Thyroid gland (tissue), 4 donors: Measurements from ENCODE around the gene DCDC1. TPM values are rescaled to one million over a fixed set of nuclear protein-coding genes. Genes with fewer than 3 reads are reported as not detected.

Source experiments
- DNase-seq, 2 donors: peaks; one replicate each; pipeline ENCODE4 v3.0.0-alpha.2; 2019
- H3K27ac ChIP-seq, 3 donors: fragments of 200-600 bp; sonication (generic); 1 replicate in 2 of 3; 2 replicates in 1 of 3; pipeline ENCODE4 v1.5.1; 2016 to 2019; ENCODE audit warnings: mild to moderate bottlenecking in 1 of 3, moderate library complexity in 1 of 3
- H3K27me3 ChIP-seq: fragments of 200-600 bp; sonication (generic); one replicate; pipeline ENCODE4 v1.5.1; 2019
- H3K36me3 ChIP-seq, 2 donors: fragments of 200-600 bp; sonication (generic); one replicate each; pipeline ENCODE4 v1.5.1; 2016 to 2019
- H3K4me1 ChIP-seq, 2 donors: fragments of 200-600 bp; sonication (generic); one replicate each; pipeline ENCODE4 v1.5.1; 2017 to 2019
- H3K4me3 ChIP-seq, 3 donors: fragments of 200-600 bp; sonication (generic); replicated peaks in 1 of 3; 1 replicate in 2 of 3; 2 replicates in 1 of 3; pipeline ENCODE4 v1.5.1; 2016; ENCODE audit warnings: mild to moderate bottlenecking in 1 of 3
- H3K9me3 ChIP-seq: fragments of 200-600 bp; sonication (generic); one replicate; pipeline ENCODE4 v1.5.1; 2017
- POLR2A ChIP-seq, 2 donors: fragments of 450-650 bp; IDR thresholded peaks; one replicate each; pipeline ENCODE4 v1.6.1; 2017; ENCODE audit warnings: antibody characterized with exemption in 2 of 2, mild to moderate bottlenecking in 2 of 2, moderate library complexity in 1 of 2
- WGBS, 2 donors: methylation state at CpG; one replicate each; pipeline ENCODE4 v1.1.5; 2017; 5-methylcytosine and 5-hydroxymethylcytosine counted together
- intact Hi-C: fragments of 100-400 bp; cut with DNase I; formaldehyde crosslinking; loops from one replicate; pipeline ENCODE4 v1.15.1; 2023
- total RNA-seq, 4 donors: library from RNA; depleted of rRNA; stranded (reverse); fragments of >200 nt; gene quantifications; one replicate each; pipeline ENCODE4 v1.2.3, GENCODE V29; 2016
- TF ChIP-seq, protein P1 (sequence below), 6 experiments: fragments of 200-600 bp in 3 of 6; fragments of 450-650 bp in 3 of 6; sonication (generic) in 3 of 6; IDR thresholded peaks; one replicate each; pipeline ENCODE4 v1.5.1; 2016 to 2019; ENCODE audit warnings: antibody characterized with exemption in 6 of 6, mild to moderate bottlenecking in 2 of 6, inconsistent platforms in 1 of 6, moderate library complexity in 1 of 6

DCDC1 gene
- total RNA-seq, 4 donors from 2014 or later: 4.4 to 17.2 (median 9.9) TPM

DNA sequence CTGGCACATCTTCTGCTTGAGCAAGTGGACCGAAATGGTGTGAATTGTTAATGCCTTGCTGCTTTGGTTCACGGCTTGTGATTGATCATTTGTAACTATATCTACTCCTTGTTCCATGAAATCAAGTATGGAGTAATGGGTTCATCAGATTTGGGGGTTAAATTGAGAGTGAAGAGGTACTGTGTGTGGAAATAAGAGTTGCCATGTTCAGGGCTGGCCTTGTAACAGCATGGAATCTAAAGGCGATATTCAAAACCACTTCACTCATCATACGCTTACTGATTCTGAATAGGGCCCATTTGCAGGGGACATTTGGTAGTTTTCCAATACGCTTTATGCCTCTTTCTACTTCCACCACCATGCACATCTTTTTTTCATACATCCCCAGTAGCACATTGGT is 122.2 kb downstream of the DCDC1 start:
- Histone ChIP-seq H3K27me3 (no peaks in the 10 kb centered on the region), H3K27ac (no peak overlapping the region), H3K9me3 (no peaks in the 10 kb centered on the region), H3K4me1 (no peaks in the 10 kb centered on the region), H3K36me3 (no peaks in the 10 kb centered on the region), H3K4me3 (no peak overlapping the region)
- no peak for TF ChIP-seq POLR2A (IDR thresholded peaks at IDR 0.05)
- TF ChIP-seq, protein P1, sequence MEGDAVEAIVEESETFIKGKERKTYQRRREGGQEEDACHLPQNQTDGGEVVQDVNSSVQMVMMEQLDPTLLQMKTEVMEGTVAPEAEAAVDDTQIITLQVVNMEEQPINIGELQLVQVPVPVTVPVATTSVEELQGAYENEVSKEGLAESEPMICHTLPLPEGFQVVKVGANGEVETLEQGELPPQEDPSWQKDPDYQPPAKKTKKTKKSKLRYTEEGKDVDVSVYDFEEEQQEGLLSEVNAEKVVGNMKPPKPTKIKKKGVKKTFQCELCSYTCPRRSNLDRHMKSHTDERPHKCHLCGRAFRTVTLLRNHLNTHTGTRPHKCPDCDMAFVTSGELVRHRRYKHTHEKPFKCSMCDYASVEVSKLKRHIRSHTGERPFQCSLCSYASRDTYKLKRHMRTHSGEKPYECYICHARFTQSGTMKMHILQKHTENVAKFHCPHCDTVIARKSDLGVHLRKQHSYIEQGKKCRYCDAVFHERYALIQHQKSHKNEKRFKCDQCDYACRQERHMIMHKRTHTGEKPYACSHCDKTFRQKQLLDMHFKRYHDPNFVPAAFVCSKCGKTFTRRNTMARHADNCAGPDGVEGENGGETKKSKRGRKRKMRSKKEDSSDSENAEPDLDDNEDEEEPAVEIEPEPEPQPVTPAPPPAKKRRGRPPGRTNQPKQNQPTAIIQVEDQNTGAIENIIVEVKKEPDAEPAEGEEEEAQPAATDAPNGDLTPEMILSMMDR (IDR thresholded peaks at IDR 0.05): no peak
- 91 to 95% methylated on average over 5 of the region's 5 CpGs for WGBS, 2 donors
- no peak for DNase-seq
- intact Hi-C loops: no loop called here

DNA sequence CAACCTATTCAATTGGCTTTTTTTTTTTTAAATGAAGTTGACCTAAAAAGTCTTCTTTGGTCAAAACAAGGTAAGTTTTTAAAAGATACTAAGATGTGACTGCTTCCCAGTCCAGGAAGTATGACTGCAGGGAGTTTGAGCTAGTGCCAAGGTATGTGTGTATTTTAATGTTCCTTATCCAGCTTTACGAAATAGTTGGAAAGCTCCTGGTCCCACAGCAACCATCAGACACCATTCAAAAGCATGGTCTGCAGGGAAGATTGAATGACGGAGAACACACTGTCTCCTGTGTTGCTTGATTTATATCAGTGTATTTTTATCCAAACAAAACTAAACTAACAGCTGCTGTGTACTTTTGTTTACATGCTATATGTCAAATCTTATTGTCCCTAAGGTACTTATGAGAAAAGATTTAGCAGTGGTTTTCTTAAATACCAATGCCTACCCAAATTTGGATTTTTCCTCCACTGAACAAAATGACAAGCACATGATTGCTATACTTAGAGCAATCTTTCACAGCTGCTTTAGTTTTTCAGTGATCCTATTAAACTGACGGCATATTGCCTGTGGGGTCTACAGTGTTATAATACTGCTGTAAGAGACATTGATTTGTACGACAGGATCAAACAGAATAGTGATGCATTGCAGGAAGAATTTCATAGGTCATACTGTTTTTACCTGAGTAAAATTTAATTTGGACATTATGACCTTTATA is 122.9 kb downstream of the DCDC1 start:
- WGBS, 2 donors: 77 to 85% methylated on average over 4 of the region's 4 CpGs
- Histone ChIP-seq H3K36me3 (no peaks in the 10 kb centered on the region), H3K4me1 (no peaks in the 10 kb centered on the region), H3K27me3 (no peaks in the 10 kb centered on the region), H3K4me3 (no peak overlapping the region), H3K9me3 (no peaks in the 10 kb centered on the region), H3K27ac (no peak overlapping the region)
- DNase-seq: no peak
- TF ChIP-seq, protein P1 (IDR thresholded peaks at IDR 0.05): no peak
- no peak for TF ChIP-seq POLR2A (IDR thresholded peaks at IDR 0.05)
- intact Hi-C loops: no loop called here

DNA sequence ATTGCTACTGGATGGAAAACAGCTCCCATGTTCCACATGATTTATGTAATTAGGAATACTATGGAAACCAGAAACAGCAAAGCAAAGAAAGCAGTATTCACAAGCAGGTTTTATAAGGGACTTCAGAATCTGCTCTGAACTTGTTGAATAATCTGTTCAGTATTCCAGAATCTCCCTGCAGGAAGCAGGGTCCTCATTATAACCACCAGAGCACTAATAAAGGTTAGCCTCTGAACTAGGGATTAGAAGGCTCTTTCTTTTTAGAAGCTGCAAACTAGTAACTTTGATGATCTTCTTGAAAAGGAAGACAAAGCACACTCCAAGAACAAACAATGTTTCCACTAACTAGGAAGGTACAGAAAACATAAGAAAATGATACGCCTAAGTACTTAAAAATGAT is 125.8 kb downstream of the DCDC1 start:
- TF ChIP-seq, protein P1 (IDR thresholded peaks at IDR 0.05): no peak
- no peak for TF ChIP-seq POLR2A (IDR thresholded peaks at IDR 0.05)
- 94 to 98% methylated on average over 1 of the region's 1 CpG for WGBS, 2 donors
- H3K27me3 ChIP-seq: no peaks in the 10 kb centered on the region
- H3K4me1 ChIP-seq: no peaks in the 10 kb centered on the region
- H3K27ac ChIP-seq: no peak overlapping the region
- no peak overlapping the region for H3K4me3 ChIP-seq
- no peak for DNase-seq
- no peaks in the 10 kb centered on the region for H3K36me3 ChIP-seq
- H3K9me3 ChIP-seq: no peaks in the 10 kb centered on the region
- intact Hi-C loops: no loop called here

DNA sequence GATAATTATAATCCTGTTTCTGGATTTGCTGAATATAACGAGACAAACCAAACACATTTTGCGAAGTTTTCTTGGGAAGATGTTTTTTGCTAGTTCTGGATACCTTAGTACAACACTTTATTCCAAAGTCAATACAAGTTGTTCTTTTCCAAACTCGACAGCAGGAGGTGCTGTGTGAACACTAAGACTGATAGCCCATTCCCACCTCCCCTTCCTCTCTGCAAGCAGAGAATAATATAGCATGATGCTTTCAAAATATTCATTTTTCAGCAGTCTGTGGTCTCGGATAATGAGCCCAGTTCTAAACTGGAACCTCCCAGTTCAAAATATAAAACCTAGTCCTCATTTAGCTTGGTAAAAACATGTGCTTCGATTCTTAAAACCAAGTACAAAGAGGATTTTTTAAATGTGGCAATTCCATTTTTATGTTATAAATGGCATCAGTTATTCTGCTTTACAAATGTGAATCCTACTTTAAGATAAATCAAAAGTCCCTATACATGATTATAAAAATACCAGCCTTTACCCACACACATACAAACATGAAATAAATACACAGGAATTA is 129.1 kb downstream of the DCDC1 start:
- peak; percentile 7 to 16 for DNase-seq
- H3K27me3 ChIP-seq: no peaks in the 10 kb centered on the region
- no peaks in the 10 kb centered on the region for H3K36me3 ChIP-seq
- intact Hi-C loops: no loop called here
- no peaks in the 10 kb centered on the region for H3K9me3 ChIP-seq
- WGBS, 2 donors: 25 to 26% methylated on average over 5 of the region's 5 CpGs
- no peaks in the 10 kb centered on the region for H3K4me1 ChIP-seq
- H3K27ac ChIP-seq: no peak overlapping the region
- TF ChIP-seq, protein P1 (IDR thresholded peaks at IDR 0.05): peak in 4 of 6 experiments; percentile 15 to 58 (median 42)
- TF ChIP-seq POLR2A (IDR thresholded peaks at IDR 0.05): no peak
- no peak overlapping the region for H3K4me3 ChIP-seq
